Panc1 (cell line): ENCODE measurements around the gene PLCE1. TPM values are rescaled to one million over a fixed set of nuclear protein-coding genes. Genes with fewer than 3 reads are reported as not detected.

Experiments used
- ATAC-seq: fragments of 200-7000 bp; cut with Tn5 transposase; 2 replicates; pipeline ENCODE4 v1.9.1; 2020; ENCODE audit warnings: mild to moderate bottlenecking, moderate library complexity
- BruUV-seq: library from RNA; stranded (reverse); fragments of 400-500 nt; replicated peaks from 2 replicates; lab custom pipeline; 2021; lab: Mats Ljungman, UMichigan
- CTCF ChIA-PET: fragments of 300-600 bp; sonication (Branson Sonifier 250); formaldehyde crosslinking; loops from one replicate; lab custom pipeline; 2022; ENCODE audit warnings: antibody characterized with exemption; lab: Charles Lee
- POLR2A ChIA-PET: fragments of 300-600 bp; sonication (Branson Sonifier 250); formaldehyde crosslinking; loops from one replicate; lab custom pipeline; 2022; ENCODE audit warnings: antibody characterized with exemption; lab: Charles Lee
- DNase-seq: peaks from one replicate; pipeline ENCODE4 v3.0.0-alpha.2; 2010; ENCODE audit warnings: low read depth, low spot score
- H3K27ac ChIP-seq: 2 replicates; pipeline ENCODE4 v1.5.1; 2011; ENCODE audit warnings: mild to moderate bottlenecking, low read length, inconsistent platforms
- H3K27me3 ChIP-seq: fragments of 200-500 bp; sonication (Bioruptor generic); 2 replicates; pipeline ENCODE4 v1.6.0; 2014; ENCODE audit warnings: low read length, inconsistent platforms; ENCODE audit not compliant: control insufficient read depth, insufficient read depth
- H3K36me3 ChIP-seq: fragments of 200-500 bp; sonication (Bioruptor generic); 2 replicates; pipeline ENCODE4 v1.5.1; 2014; ENCODE audit warnings: inconsistent platforms, mild to moderate bottlenecking, low read length, moderate library complexity; ENCODE audit not compliant: control insufficient read depth, insufficient read depth
- H3K4me1 ChIP-seq: 2 replicates; pipeline ENCODE4 v1.5.1; 2011; ENCODE audit warnings: inconsistent platforms, mild to moderate bottlenecking, low read length, moderate library complexity; ENCODE audit not compliant: control insufficient read depth, insufficient read depth
- H3K4me3 ChIP-seq, 2 experiments: 2 replicates each; pipeline ENCODE4 v1.5.1; 2011 to 2012; ENCODE audit warnings: low read depth in 2 of 2, low read length in 2 of 2, mild to moderate bottlenecking in 2 of 2, inconsistent platforms in 1 of 2, moderate library complexity in 1 of 2
- H3K9me3 ChIP-seq: fragments of 200-500 bp; sonication (Bioruptor generic); 2 replicates; pipeline ENCODE4 v1.5.1; 2014; ENCODE audit warnings: low read depth, mild to moderate bottlenecking, inconsistent platforms, low read length, moderate library complexity; ENCODE audit not compliant: control insufficient read depth, insufficient read depth
- POLR2AphosphoS5 ChIP-seq: IDR thresholded peaks from 2 replicates; pipeline ENCODE4 v1.6.1; 2012; ENCODE audit warnings: mild to moderate bottlenecking, low read depth, low read length, moderate library complexity
- SIN3A ChIP-seq: IDR thresholded peaks from 2 replicates; pipeline ENCODE4 v1.6.1; 2012; ENCODE audit warnings: low read depth, mild to moderate bottlenecking, low read length, moderate library complexity, borderline replicate concordance; ENCODE audit not compliant: insufficient read depth
- TCF7L2 ChIP-seq: IDR thresholded peaks from 2 replicates; pipeline ENCODE4 v1.6.1; 2011; ENCODE audit warnings: mild to moderate bottlenecking, low read depth, low read length, inconsistent platforms
- in situ Hi-C: cut with HindIII; loops from 2 replicates; pipeline ENCODE4 v1.10.0; 2016; ENCODE audit warnings: low sequenced_read_pairs, low pct_unique_long_range_greater_than_20kb
- intact Hi-C: fragments of 100-400 bp; cut with micrococcal nuclease; formaldehyde crosslinking; loops from one replicate; pipeline ENCODE4 v1.10.0; 2022; ENCODE audit not compliant: unreplicated experiment
- total RNA-seq: library from RNA; stranded (reverse); gene quantifications from one replicate; pipeline ENCODE4 v1.2.1, GENCODE V29; 2021; ENCODE audit not compliant: unreplicated experiment
- TF ChIP-seq, protein P1 (sequence below): fragments of 450-650 bp; IDR thresholded peaks from 2 replicates; pipeline ENCODE4 v1.5.1; 2017; ENCODE audit warnings: mild to moderate bottlenecking
- TF ChIP-seq, protein P2 (sequence below), 2 experiments: IDR thresholded peaks; 2 replicates each; pipeline ENCODE4 v1.6.1; 2011 to 2012; ENCODE audit warnings: low read depth in 2 of 2, control low read depth in 1 of 2, low read length in 1 of 2, mild to moderate bottlenecking in 1 of 2, moderate library complexity in 1 of 2; ENCODE audit not compliant: insufficient read depth in 1 of 2

PLCE1 gene
- total RNA-seq, 1 experiment from 2014 or later: 39.7 TPM

- H3K36me3 ChIP-seq: no peaks in the 10 kb centered on the region
- DNase-seq: no peak
- intact Hi-C loops: no loop called here
- BruUV-seq: no TSS peak
- H3K4me3 ChIP-seq: no peak overlapping the region
- no peak overlapping the region for H3K27ac ChIP-seq
- TF ChIP-seq TCF7L2 (no peak), POLR2AphosphoS5 (no peak), SIN3A (no peak)
- TF ChIP-seq, protein P1, sequence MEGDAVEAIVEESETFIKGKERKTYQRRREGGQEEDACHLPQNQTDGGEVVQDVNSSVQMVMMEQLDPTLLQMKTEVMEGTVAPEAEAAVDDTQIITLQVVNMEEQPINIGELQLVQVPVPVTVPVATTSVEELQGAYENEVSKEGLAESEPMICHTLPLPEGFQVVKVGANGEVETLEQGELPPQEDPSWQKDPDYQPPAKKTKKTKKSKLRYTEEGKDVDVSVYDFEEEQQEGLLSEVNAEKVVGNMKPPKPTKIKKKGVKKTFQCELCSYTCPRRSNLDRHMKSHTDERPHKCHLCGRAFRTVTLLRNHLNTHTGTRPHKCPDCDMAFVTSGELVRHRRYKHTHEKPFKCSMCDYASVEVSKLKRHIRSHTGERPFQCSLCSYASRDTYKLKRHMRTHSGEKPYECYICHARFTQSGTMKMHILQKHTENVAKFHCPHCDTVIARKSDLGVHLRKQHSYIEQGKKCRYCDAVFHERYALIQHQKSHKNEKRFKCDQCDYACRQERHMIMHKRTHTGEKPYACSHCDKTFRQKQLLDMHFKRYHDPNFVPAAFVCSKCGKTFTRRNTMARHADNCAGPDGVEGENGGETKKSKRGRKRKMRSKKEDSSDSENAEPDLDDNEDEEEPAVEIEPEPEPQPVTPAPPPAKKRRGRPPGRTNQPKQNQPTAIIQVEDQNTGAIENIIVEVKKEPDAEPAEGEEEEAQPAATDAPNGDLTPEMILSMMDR: no peak
- TF ChIP-seq, protein P2, sequence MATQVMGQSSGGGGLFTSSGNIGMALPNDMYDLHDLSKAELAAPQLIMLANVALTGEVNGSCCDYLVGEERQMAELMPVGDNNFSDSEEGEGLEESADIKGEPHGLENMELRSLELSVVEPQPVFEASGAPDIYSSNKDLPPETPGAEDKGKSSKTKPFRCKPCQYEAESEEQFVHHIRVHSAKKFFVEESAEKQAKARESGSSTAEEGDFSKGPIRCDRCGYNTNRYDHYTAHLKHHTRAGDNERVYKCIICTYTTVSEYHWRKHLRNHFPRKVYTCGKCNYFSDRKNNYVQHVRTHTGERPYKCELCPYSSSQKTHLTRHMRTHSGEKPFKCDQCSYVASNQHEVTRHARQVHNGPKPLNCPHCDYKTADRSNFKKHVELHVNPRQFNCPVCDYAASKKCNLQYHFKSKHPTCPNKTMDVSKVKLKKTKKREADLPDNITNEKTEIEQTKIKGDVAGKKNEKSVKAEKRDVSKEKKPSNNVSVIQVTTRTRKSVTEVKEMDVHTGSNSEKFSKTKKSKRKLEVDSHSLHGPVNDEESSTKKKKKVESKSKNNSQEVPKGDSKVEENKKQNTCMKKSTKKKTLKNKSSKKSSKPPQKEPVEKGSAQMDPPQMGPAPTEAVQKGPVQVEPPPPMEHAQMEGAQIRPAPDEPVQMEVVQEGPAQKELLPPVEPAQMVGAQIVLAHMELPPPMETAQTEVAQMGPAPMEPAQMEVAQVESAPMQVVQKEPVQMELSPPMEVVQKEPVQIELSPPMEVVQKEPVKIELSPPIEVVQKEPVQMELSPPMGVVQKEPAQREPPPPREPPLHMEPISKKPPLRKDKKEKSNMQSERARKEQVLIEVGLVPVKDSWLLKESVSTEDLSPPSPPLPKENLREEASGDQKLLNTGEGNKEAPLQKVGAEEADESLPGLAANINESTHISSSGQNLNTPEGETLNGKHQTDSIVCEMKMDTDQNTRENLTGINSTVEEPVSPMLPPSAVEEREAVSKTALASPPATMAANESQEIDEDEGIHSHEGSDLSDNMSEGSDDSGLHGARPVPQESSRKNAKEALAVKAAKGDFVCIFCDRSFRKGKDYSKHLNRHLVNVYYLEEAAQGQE (IDR thresholded peaks at IDR 0.05; ENCODE audit: insufficient read depth in 1 of 2, low read depth in 2 of 2, low read length in 1 of 2): no peak
- in situ Hi-C loops: no loop called here
- no peak for ATAC-seq
- no peaks in the 10 kb centered on the region for H3K27me3 ChIP-seq
- H3K9me3 ChIP-seq: peaks cover 61% of the 10 kb centered on the region
- no peaks in the 10 kb centered on the region for H3K4me1 ChIP-seq
- ChIA-PET POLR2A (no interaction called here), CTCF (no interaction called here)
Measured at GRCh38 chr10:94025806-94026205, 32.1 kb downstream of the PLCE1 start.

DNA sequence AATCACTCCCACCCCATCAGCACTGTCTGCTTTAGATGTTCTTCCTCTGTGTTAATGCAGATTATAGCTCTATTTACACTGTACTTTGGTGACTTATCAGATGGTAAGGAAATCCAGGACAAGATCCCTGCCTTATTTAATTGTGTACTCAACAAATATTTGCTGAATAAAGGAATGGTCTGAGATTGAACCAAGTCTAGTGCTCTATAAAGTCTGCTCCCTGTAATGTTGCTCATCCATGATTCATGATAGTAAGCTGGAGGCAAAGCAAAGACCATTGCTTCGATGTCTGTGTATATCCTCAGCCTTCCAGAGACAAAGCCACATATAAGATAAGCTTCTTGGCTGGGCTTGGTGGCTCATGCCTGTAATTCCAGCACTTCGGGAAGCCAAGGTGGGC lies 33.5 kb downstream of the PLCE1 start:
- Histone ChIP-seq H3K36me3 (no peaks in the 10 kb centered on the region), H3K27ac (no peak overlapping the region), H3K4me3 (no peak overlapping the region), H3K9me3 (peaks cover 58% of the 10 kb centered on the region), H3K4me1 (no peaks in the 10 kb centered on the region), H3K27me3 (no peaks in the 10 kb centered on the region)
- intact Hi-C loops: no loop called here
- ChIA-PET CTCF (no interaction called here), POLR2A (no interaction called here)
- in situ Hi-C loops: no loop called here
- BruUV-seq: no TSS peak
- DNase-seq: no peak
- TF ChIP-seq, protein P1: no peak
- TF ChIP-seq SIN3A: no peak
- ATAC-seq: no peak

GRCh38 chr10:94029955-94030354 lies 36.2 kb downstream of the PLCE1 start:
- in situ Hi-C loops (no loop called here), intact Hi-C loops (no loop called here)
- POLR2A ChIA-PET: interaction anchor here (0.6 kb wide), 1 partner anchor 53 kb away, joined by 3 read pairs; no protein-coding TSS in a partner anchor
- CTCF ChIA-PET: no interaction called here
- H3K4me1 ChIP-seq: no peaks in the 10 kb centered on the region
- no peaks in the 10 kb centered on the region for H3K27me3 ChIP-seq
- no TSS peak for BruUV-seq
- no peak overlapping the region for H3K27ac ChIP-seq
- TF ChIP-seq, protein P2 (IDR thresholded peaks at IDR 0.05; ENCODE audit: insufficient read depth in 1 of 2, low read depth in 2 of 2, low read length in 1 of 2): no peak
- TF ChIP-seq, protein P1: no peak
- TF ChIP-seq SIN3A (no peak), POLR2AphosphoS5 (no peak), TCF7L2 (no peak)
- H3K36me3 ChIP-seq: no peaks in the 10 kb centered on the region; the same call in 1 of the 2 replicates
- ATAC-seq (no peak), DNase-seq (no peak)
- peaks cover 49% of the 10 kb centered on the region for H3K9me3 ChIP-seq
- no peak overlapping the region for H3K4me3 ChIP-seq
